ENCODE data around the gene GEN1. TPM values are rescaled to one million over a fixed set of nuclear protein-coding genes. Genes with fewer than 3 reads are reported as not detected.

Gene GEN1
- total RNA-seq, 1 donor = 8.3 TPM

DNA sequence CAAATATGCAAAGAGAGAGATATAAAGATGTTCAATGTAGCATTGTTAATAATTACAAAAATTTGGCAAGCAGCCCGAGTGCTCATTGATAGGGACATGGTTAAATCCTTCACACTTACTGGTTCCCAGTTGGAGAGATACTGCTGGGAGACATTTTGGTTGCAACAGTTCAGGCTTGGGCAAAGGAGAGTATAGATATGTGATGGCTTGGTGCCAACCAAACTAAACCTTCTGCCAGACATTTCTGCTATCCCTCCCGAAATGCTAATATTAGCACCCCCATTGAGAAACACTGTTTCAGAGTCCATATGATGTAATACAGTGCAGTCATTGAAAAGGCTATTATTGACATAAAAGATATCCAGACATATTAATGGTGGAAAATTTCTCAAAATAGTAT lies 11.5 kb downstream of the GEN1 start:
- H3K27ac ChIP-seq (ENCODE audit: low read depth, low read length) = no peak overlapping the region
- TF ChIP-seq CTCF (IDR thresholded peaks at IDR 0.05; ENCODE audit: extremely low read depth, low read depth, low read length) = no peak
- H3K36me3 ChIP-seq (ENCODE audit: insufficient read depth, low read length) = peaks cover 10% of the 10 kb centered on the region
- H2AFZ ChIP-seq (ENCODE audit: low read length) = no peak overlapping the region
- no peaks in the 10 kb centered on the region for H4K20me1 ChIP-seq (ENCODE audit: insufficient read depth, low read length)
- no peaks in the 10 kb centered on the region for H3K27me3 ChIP-seq (ENCODE audit: insufficient read depth, low read length)
- H3K4me3 ChIP-seq (ENCODE audit: insufficient read depth, low read length) = no peak overlapping the region
- H3K9me3 ChIP-seq (ENCODE audit: low read depth, low read length) = no peaks in the 10 kb centered on the region
- no peak for DNase-seq (ENCODE audit: insufficient read length, low spot score, missing footprints)
- no peaks in the 10 kb centered on the region for H3K4me1 ChIP-seq (ENCODE audit: insufficient read depth, low read length)
- H3K4me2 ChIP-seq (ENCODE audit: insufficient read depth, low read length) = no peak overlapping the region
- H3K79me2 ChIP-seq (ENCODE audit: insufficient read depth, low read length) = peaks cover 2% of the 10 kb centered on the region

GRCh38 chr2:17768894-17769293 lies 15.0 kb downstream of the GEN1 start:
- Histone ChIP-seq H3K4me1 (ENCODE audit: insufficient read depth, low read length) (no peaks in the 10 kb centered on the region), H3K4me3 (ENCODE audit: insufficient read depth, low read length) (no peak overlapping the region), H3K27ac (ENCODE audit: low read depth, low read length) (no peak overlapping the region), H3K36me3 (ENCODE audit: insufficient read depth, low read length) (peaks cover 10% of the 10 kb centered on the region), H3K79me2 (ENCODE audit: insufficient read depth, low read length) (no peaks in the 10 kb centered on the region), H4K20me1 (ENCODE audit: insufficient read depth, low read length) (no peaks in the 10 kb centered on the region), H3K4me2 (ENCODE audit: insufficient read depth, low read length) (no peak overlapping the region), H2AFZ (ENCODE audit: low read length) (no peak overlapping the region), H3K27me3 (ENCODE audit: insufficient read depth, low read length) (no peaks in the 10 kb centered on the region), H3K9me3 (ENCODE audit: low read depth, low read length) (no peaks in the 10 kb centered on the region)
- TF ChIP-seq CTCF (IDR thresholded peaks at IDR 0.05; ENCODE audit: extremely low read depth, low read depth, low read length) = no peak
- DNase-seq (ENCODE audit: insufficient read length, low spot score, missing footprints) = no peak

DNA sequence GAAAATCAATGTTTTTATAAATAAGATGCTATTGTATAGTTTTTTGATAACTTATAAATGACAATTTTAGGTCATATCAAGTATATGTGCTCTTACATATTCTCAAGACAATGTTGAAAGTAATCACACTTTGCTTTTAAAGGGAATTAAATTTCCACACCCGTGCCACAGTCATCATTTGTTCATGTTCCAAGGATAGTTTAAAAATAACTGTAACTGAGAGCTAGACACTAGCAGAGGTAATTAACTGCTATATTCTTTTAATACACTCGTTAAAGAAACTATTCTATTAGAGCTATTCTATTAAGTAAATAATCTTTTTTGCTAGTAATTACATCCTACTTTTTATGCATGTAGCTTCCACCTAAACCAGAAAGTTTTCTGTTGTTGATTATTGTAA lies 18.0 kb downstream of the GEN1 start:
- DNase-seq (ENCODE audit: insufficient read length, low spot score, missing footprints) = no peak
- H3K27me3 ChIP-seq (ENCODE audit: insufficient read depth, low read length) = no peaks in the 10 kb centered on the region
- no peak overlapping the region for H3K27ac ChIP-seq (ENCODE audit: low read depth, low read length)
- TF ChIP-seq CTCF (IDR thresholded peaks at IDR 0.05; ENCODE audit: extremely low read depth, low read depth, low read length) = no peak
- peaks cover 3% of the 10 kb centered on the region for H3K36me3 ChIP-seq (ENCODE audit: insufficient read depth, low read length)
- no peak overlapping the region for H2AFZ ChIP-seq (ENCODE audit: low read length)
- H3K4me3 ChIP-seq (ENCODE audit: insufficient read depth, low read length) = no peak overlapping the region
- H3K4me2 ChIP-seq (ENCODE audit: insufficient read depth, low read length) = no peak overlapping the region
- H3K4me1 ChIP-seq (ENCODE audit: insufficient read depth, low read length) = no peaks in the 10 kb centered on the region
- no peaks in the 10 kb centered on the region for H4K20me1 ChIP-seq (ENCODE audit: insufficient read depth, low read length)
- H3K79me2 ChIP-seq (ENCODE audit: insufficient read depth, low read length) = no peaks in the 10 kb centered on the region
- H3K9me3 ChIP-seq (ENCODE audit: low read depth, low read length) = no peaks in the 10 kb centered on the region

DNA sequence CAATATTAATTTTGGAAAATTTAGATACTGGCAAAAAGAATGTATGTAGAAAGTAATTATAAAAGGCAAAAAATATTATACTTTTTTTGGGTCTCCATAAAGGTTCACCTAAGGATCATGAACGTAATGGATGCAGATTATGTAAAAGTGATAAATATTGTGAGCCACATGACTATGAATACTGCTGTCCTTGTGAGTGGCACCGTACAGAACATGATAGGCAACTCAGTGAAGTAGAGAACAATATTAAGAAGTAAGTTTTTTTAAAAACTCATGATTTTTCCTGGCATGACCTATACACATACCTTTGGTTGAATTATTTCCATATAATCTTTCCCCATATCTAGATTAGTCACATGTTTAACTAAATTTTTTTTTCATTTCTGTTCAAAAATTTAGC lies 18.6 kb downstream of the GEN1 start:
- Histone ChIP-seq H3K27me3 (ENCODE audit: insufficient read depth, low read length) (no peaks in the 10 kb centered on the region), H3K4me3 (ENCODE audit: insufficient read depth, low read length) (no peak overlapping the region), H3K4me2 (ENCODE audit: insufficient read depth, low read length) (no peak overlapping the region), H3K9me3 (ENCODE audit: low read depth, low read length) (no peaks in the 10 kb centered on the region), H3K27ac (ENCODE audit: low read depth, low read length) (no peak overlapping the region), H4K20me1 (ENCODE audit: insufficient read depth, low read length) (no peaks in the 10 kb centered on the region), H3K79me2 (ENCODE audit: insufficient read depth, low read length) (no peaks in the 10 kb centered on the region), H3K4me1 (ENCODE audit: insufficient read depth, low read length) (no peaks in the 10 kb centered on the region), H3K36me3 (ENCODE audit: insufficient read depth, low read length) (no peaks in the 10 kb centered on the region), H2AFZ (ENCODE audit: low read length) (no peak overlapping the region)
- no peak for DNase-seq (ENCODE audit: insufficient read length, low spot score, missing footprints)
- TF ChIP-seq CTCF (IDR thresholded peaks at IDR 0.05; ENCODE audit: extremely low read depth, low read depth, low read length) = no peak

Data from osteoblast (primary cell).